Cortex of kidney (tissue), 1 donor: Measurements from ENCODE around the gene PTPRF.

ENCODE experiments used
- DNase-seq: peaks from one replicate; lab custom pipeline; 2025; lab: John Stamatoyannopoulos, UW

PTPRF gene

GRCh38 chr1:43582162-43582566 is 51.5 kb downstream of the PTPRF start:
- DNase-seq = no peak

GRCh38 chr1:43583058-43583457 is 52.4 kb downstream of the PTPRF start:
- DNase-seq = no peak

DNA sequence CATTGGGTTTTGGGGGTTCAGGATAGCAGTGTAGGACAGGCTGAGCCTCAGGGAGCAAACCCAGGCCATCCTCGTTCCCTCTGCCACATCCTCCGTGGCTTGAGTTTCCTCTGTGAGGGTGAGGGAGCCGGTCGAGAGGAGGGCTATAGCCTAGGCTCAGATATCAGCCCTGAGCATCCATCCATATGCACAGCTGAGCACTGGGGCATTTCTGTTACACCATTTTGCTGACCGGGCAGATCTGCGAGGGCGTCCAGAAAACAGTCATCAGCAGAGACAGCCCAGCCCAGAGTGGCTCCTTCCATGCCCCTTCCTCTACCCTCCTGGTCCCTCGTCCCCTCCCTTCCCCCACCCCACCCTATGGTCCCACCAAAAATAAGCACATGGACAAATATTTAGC is 53.5 kb downstream of the PTPRF start:
- DNase-seq = no peak

GRCh38 chr1:43585557-43585956 is 54.9 kb downstream of the PTPRF start:
- DNase-seq = no peak

DNA sequence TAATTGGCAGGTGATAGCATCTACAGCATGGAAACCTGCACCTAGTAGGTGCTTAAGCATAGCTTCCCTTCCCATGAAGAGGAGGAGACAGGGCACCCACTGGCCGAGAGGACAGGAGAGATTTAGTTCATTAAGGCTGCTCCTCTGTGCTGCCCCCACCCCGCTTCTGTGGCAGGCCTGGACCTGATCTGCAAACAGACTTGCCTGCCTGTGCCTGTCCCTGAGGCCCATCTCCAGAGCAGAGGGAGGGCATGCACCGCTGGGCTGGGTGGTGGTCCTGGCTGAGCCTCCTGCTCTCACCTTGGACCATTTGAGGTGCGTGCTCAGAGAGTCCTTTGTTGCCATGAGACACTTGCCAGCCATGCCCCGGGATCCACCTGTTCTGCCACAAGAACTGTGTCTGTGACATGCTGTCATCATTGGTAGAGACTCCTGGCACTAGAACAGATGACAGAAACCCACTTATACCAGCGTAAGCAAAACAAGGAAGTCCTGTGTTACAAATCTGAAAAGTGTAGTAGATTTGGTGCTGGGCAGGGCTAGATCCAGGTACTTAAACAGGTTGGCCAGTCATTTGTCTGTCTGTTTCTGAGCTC is 55.6 kb downstream of the PTPRF start:
- DNase-seq = no peak

DNA sequence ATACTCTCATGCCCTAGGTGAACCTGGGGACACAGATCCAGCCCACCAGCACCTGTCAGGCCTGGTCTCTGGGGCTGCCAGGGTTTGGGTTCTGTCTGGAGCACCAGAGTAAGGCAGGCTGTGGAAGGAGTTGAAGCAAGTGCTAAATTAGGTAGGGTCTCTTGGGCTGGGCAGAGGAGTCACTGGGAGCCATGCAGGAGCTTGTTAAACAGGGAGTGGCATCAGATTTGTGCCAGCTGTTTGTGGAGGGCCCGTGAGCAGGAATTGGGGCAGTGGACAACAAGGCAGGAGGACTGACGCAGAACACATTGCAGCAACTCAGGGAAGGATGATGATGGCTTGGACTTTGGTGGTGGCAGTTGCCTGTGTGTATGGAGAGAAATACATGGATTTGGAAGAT is 56.3 kb downstream of the PTPRF start:
- DNase-seq = no peak

GRCh38 chr1:43587594-43587993 is 56.9 kb downstream of the PTPRF start:
- DNase-seq = no peak

GRCh38 chr1:43588592-43588991 is 57.9 kb downstream of the PTPRF start:
- DNase-seq = no peak

DNA sequence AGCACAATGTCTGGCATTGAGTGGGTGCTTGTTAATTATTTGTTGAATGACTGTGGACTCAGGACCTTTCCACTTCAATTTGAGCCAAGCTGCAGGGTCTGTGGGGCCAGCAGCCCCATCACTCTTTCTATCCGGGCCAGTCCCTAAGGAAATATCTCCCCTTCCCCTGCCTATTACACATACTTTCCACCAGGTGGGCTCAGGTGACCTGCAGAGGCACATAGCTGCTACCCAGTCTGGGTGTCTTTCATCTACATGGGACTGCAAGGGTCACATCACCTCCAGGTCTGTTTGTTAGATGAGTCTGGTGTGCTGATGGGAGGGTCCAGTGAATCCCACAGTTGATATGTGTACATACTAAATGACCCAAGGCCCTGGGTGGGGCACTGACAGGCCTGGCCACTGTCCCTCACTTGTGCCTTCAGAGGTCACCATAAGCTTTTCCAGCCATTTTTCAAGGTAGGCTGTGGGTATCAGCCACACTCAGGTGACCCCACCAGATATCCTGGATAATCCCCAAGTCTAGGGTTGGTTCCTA is 59.8 kb downstream of the PTPRF start:
- DNase-seq = no peak

DNA sequence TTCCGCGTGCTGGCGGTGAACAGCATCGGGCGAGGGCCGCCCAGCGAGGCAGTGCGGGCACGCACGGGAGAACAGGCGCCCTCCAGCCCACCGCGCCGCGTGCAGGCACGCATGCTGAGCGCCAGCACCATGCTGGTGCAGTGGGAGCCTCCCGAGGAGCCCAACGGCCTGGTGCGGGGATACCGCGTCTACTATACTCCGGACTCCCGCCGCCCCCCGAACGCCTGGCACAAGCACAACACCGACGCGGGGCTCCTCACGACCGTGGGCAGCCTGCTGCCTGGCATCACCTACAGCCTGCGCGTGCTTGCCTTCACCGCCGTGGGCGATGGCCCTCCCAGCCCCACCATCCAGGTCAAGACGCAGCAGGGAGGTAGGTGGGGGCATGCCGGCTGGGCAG is 60.5 kb downstream of the PTPRF start:
- no peak for DNase-seq

GRCh38 chr1:43592051-43592665 is 61.5 kb downstream of the PTPRF start:
- DNase-seq = no peak

GRCh38 chr1:43592974-43593683 is 62.4 kb downstream of the PTPRF start:
- DNase-seq = no peak

GRCh38 chr1:43596579-43596978 is 65.9 kb downstream of the PTPRF start:
- no peak for DNase-seq

- no peak for DNase-seq
These were observed 66.3 kb downstream of the PTPRF start for GRCh38 chr1:43597028-43597427.

DNA sequence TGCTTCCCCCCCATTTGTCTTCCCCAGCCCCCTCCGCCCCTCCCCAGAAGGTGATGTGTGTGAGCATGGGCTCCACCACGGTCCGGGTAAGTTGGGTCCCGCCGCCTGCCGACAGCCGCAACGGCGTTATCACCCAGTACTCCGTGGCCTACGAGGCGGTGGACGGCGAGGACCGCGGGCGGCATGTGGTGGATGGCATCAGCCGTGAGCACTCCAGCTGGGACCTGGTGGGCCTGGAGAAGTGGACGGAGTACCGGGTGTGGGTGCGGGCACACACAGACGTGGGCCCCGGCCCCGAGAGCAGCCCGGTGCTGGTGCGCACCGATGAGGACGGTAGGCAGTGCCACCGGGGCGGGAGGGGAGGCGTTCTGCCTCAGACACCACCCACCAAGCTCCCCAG is 67.0 kb downstream of the PTPRF start:
- DNase-seq = no peak

GRCh38 chr1:43598622-43599021 is 67.9 kb downstream of the PTPRF start:
- no peak for DNase-seq

DNA sequence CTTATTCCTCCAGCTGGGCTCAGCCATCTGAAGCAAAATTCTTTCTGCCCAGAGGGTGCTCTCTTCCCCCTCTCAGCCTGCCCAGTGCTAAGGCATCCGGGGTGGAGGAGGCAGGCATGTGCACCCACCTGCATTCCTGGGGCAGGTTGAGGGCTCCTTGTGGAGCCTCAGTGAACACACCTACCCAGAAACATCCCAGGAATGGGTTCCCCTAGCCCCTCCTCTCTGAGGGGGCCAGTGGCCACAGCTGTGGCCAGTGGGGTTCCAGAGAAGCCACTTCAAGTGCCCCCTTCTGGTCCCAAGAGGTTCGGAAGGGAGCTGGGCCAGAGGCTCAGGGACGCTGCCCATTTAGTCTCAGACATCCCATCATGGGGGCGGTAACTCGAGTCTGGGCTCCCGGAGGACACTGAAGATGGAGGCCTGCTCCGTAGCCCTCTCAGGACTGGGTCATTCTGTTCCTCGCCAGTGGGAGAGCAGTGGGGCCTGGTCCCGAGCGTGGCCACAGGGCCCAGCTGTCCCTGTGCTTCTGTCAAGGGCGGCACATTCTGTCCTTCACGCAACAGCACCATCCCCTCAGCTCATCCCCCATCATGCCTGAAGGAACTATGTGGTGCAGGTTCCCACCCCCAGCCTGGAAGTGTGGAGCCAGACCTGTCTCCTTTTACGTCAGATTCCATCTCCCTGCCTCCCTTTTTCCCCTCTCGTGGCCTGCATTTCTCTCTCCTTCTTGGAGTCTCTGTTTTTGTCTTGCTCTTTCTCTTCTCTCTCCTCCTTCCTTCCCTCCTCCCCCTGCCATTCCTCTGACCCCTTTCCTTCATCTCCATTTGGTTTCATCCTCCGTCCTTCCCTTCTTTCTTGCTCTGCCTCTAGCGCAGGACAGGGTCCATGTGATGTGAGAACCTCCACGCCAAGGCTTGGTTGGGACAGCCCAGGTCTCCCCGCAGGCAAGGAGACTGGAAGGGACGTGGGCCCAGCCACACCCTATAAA is 69.6 kb downstream of the PTPRF start:
- DNase-seq = no peak

DNA sequence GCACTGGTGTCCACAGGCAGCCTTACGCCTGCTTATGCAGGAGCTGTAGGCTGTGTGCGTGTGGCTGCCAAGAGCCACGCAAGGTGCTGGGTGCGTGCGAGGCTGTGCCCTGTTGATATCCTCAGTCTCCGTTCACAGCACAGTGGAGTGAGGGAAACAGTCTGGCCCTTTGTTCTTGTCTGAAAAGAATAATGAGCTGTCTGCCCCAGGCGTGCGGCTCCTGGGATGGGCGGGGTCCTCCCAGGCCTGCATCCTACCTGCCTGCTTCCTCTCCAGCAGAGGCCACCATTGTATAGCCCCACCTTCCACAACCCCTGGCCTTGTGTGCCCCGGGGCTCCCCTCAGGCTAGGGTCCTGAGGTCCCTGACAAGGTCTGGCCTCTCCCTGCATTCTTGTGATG is 72.3 kb downstream of the PTPRF start:
- DNase-seq = no peak

GRCh38 chr1:43604192-43604591 is 73.5 kb downstream of the PTPRF start:
- no peak for DNase-seq

GRCh38 chr1:43605157-43605556 is 74.5 kb downstream of the PTPRF start:
- no peak for DNase-seq

- no peak for DNase-seq
These were observed 75.1 kb downstream of the PTPRF start for GRCh38 chr1:43605766-43606165.

DNA sequence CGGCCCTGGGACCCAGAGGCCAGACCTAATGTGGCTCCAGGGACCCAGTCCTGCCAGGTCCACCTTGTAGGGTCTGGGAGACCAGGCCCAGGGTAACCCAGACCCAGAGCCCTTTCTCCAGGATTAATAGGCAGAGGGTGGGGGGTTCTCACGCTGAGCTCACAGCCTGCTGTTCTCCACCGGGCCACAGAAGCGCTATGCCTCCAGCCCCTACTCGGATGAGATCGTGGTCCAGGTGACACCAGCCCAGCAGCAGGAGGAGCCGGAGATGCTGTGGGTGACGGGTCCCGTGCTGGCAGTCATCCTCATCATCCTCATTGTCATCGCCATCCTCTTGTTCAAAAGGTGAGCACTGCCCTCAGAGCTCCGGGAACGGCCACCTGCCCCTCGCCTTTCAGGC is 75.9 kb downstream of the PTPRF start:
- DNase-seq = no peak
